Sigmoid colon (tissue), 7 donors: Measurements from ENCODE around the gene HNRNPC. TPM values are rescaled to one million over a fixed set of nuclear protein-coding genes. Genes with fewer than 3 reads are reported as not detected.

Experiments
- DNase-seq: peaks from one replicate; pipeline ENCODE4 v3.0.0-alpha.2; 2019
- H3K27ac ChIP-seq, 4 donors: fragments of 200-600 bp; sonication (generic); one replicate each; pipeline ENCODE4 v1.5.1; 2016 to 2019; ENCODE audit warnings: mild to moderate bottlenecking in 1 of 4
- H3K27me3 ChIP-seq, 3 donors: fragments of 200-600 bp; sonication (generic); one replicate each; pipeline ENCODE4 v1.5.1; 2019; ENCODE audit warnings: mild to moderate bottlenecking in 1 of 3
- H3K36me3 ChIP-seq, 4 donors: fragments of 200-600 bp; sonication (generic); one replicate each; pipeline ENCODE4 v1.5.1; 2016 to 2019
- H3K4me1 ChIP-seq, 4 donors: fragments of 200-600 bp; sonication (generic); one replicate each; pipeline ENCODE4 v1.5.1; 2017 to 2019
- H3K4me3 ChIP-seq, 4 donors: fragments of 200-600 bp; sonication (generic); one replicate each; pipeline ENCODE4 v1.5.1; 2017 to 2019; ENCODE audit warnings: mild to moderate bottlenecking in 2 of 4, moderate library complexity in 1 of 4
- H3K9me3 ChIP-seq, 4 donors: fragments of 200-600 bp in 3 of 4; sonication (generic) in 3 of 4; one replicate each; pipeline versions ENCODE4 v1.5.1 to v1.6.1; 2013 to 2019
- EP300 ChIP-seq, 4 donors: sonication (generic); formaldehyde crosslinking; IDR thresholded peaks; one replicate each; pipeline ENCODE4 v1.6.1; 2017; ENCODE audit warnings: antibody characterized with exemption in 4 of 4
- POLR2A ChIP-seq, 2 donors: fragments of 450-650 bp; IDR thresholded peaks; one replicate each; pipeline ENCODE4 v1.6.1; 2016; ENCODE audit warnings: antibody characterized with exemption in 2 of 2, mild to moderate bottlenecking in 2 of 2, moderate library complexity in 2 of 2
- POLR2AphosphoS5 ChIP-seq, 4 donors: sonication (generic); formaldehyde crosslinking; IDR thresholded peaks; one replicate each; pipeline ENCODE4 v1.6.1; 2017; ENCODE audit warnings: antibody characterized with exemption in 4 of 4
- WGBS, 2 donors: extraction: QIAGEN DNeasy Blood & Tissue Kit; methylation state at CpG; one replicate each; pipeline ENCODE4 v1.1.7; 2013; 5-methylcytosine and 5-hydroxymethylcytosine counted together
- intact Hi-C: fragments of 100-400 bp; cut with DNase I; formaldehyde crosslinking; loops from one replicate; pipeline ENCODE4 v1.15.1; 2023
- polyA plus RNA-seq, 3 donors: library from polyadenylated mRNA; stranded (reverse); fragments of 200-250 nt; gene quantifications; one replicate each; pipeline ENCODE4 v1.2.3, GENCODE V29; 2013
- total RNA-seq, 4 donors: library from RNA; depleted of rRNA; stranded (reverse); fragments of >200 nt; gene quantifications; one replicate each; pipeline ENCODE4 v1.1.0, GENCODE V29; 2016
- TF ChIP-seq, protein P1 (sequence below), 4 experiments: fragments of 450-650 bp in 3 of 4; fragments of 200-600 bp in 1 of 4; IDR thresholded peaks; one replicate each; pipeline ENCODE4 v1.5.1; 2016 to 2019; ENCODE audit warnings: antibody characterized with exemption in 4 of 4, mild to moderate bottlenecking in 3 of 4, moderate library complexity in 2 of 4
- donor health status: healthy with polysubstance abuse.
- donor health status: Bipolar disorder and iron deficiency.
- donor health status: healthy.

Gene HNRNPC
- total and polyA plus RNA-seq, 7 donors = 365 to 645 (median 419) TPM

DNA sequence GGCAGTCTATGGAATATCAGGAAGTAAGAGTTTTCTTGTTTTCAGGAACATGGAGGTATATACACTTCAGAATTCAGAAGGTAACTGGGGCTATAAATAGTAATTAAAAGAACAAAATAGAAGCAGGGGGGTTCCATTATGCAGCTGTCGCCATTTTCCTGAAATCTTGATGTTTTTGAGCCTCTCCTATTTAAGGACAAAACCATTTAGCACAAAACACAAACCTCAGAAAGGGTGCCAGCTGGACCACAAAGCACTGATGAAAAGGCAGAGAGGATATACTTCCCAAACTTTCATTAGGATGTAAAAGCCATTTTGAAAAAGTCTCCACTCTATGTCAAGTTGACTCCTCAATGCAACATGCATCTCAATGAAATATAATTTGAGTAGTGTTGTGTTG lies 59.2 kb downstream of the HNRNPC start:
- H3K4me3 ChIP-seq = no peak overlapping the region
- H3K27ac ChIP-seq = no peak overlapping the region
- no peaks in the 10 kb centered on the region for H3K9me3 ChIP-seq
- intact Hi-C loops = no loop called here
- DNase-seq = no peak
- WGBS, 2 donors = 93 to 98% methylated on average over 1 of the region's 1 CpG
- TF ChIP-seq, protein P1, sequence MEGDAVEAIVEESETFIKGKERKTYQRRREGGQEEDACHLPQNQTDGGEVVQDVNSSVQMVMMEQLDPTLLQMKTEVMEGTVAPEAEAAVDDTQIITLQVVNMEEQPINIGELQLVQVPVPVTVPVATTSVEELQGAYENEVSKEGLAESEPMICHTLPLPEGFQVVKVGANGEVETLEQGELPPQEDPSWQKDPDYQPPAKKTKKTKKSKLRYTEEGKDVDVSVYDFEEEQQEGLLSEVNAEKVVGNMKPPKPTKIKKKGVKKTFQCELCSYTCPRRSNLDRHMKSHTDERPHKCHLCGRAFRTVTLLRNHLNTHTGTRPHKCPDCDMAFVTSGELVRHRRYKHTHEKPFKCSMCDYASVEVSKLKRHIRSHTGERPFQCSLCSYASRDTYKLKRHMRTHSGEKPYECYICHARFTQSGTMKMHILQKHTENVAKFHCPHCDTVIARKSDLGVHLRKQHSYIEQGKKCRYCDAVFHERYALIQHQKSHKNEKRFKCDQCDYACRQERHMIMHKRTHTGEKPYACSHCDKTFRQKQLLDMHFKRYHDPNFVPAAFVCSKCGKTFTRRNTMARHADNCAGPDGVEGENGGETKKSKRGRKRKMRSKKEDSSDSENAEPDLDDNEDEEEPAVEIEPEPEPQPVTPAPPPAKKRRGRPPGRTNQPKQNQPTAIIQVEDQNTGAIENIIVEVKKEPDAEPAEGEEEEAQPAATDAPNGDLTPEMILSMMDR (IDR thresholded peaks at IDR 0.05) = no peak
- TF ChIP-seq POLR2AphosphoS5 (IDR thresholded peaks at IDR 0.05) = no peak
- no peak for TF ChIP-seq POLR2A (IDR thresholded peaks at IDR 0.05)
- no peak for TF ChIP-seq EP300 (IDR thresholded peaks at IDR 0.05)
- H3K27me3 ChIP-seq = no peaks in the 10 kb centered on the region
- H3K4me1 ChIP-seq = peaks cover 0 to 28% (median 0%) of the 10 kb centered on the region in 4 donors
- H3K36me3 ChIP-seq = peaks cover 25 to 90% (median 38%) of the 10 kb centered on the region in 4 donors

DNA sequence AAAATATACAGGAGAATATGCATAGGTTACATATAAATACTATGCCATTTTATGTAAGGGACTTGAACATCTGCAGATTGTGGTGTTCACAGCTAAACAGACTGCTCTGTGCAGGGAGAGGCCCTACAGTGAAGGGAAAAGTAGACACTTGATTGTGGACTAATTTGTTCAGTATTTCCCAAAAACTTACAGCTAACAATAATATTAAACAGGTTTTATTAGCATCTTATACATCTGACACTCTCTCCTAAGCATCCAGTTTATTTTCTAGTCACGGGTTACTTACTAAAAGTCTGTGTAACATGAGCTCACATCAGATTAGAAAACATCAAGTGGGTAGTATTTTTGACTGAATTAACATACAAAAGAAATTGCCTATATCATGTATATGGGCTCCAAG lies 60.1 kb downstream of the HNRNPC start:
- Histone ChIP-seq H3K4me1 (peaks cover 0 to 21% (median 0%) of the 10 kb centered on the region in 4 donors), H3K27me3 (no peaks in the 10 kb centered on the region), H3K4me3 (no peak overlapping the region), H3K27ac (no peak overlapping the region), H3K36me3 (peaks cover 25 to 92% (median 36%) of the 10 kb centered on the region in 4 donors), H3K9me3 (no peaks in the 10 kb centered on the region)
- intact Hi-C loops = no loop called here
- TF ChIP-seq POLR2A (IDR thresholded peaks at IDR 0.05) = no peak
- TF ChIP-seq POLR2AphosphoS5 (IDR thresholded peaks at IDR 0.05) = peak in 1 of 4 donors; percentile 4
- TF ChIP-seq, protein P1 (IDR thresholded peaks at IDR 0.05) = no peak
- TF ChIP-seq EP300 (IDR thresholded peaks at IDR 0.05) = no peak
- DNase-seq = no peak
- 88 to 92% methylated on average over 1 of the region's 1 CpG for WGBS, 2 donors

DNA sequence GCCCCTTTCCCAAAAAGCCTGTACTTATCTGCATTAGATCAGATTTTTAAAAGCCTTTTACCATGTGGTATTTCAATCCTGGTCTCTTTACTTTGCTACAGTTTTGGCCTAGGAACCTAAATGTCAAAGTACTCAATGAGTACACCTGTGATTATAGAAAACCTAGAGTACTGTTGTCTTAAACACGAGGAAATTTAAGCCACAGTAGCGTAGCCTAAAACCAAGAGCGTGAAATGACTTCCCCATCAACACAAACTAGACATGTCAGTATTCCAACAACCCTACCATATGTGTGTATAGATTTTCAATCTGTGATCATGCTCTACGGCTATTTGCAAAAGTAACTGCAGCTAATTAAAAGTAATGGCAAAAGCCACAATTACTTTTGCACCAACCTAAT lies 60.7 kb downstream of the HNRNPC start:
- Histone ChIP-seq H3K4me1 (peaks cover 0 to 15% (median 0%) of the 10 kb centered on the region in 4 donors), H3K9me3 (no peaks in the 10 kb centered on the region), H3K27ac (no peak overlapping the region), H3K4me3 (no peak overlapping the region), H3K27me3 (no peaks in the 10 kb centered on the region), H3K36me3 (peaks cover 25 to 88% (median 36%) of the 10 kb centered on the region in 4 donors)
- TF ChIP-seq, protein P1 (IDR thresholded peaks at IDR 0.05) = no peak
- TF ChIP-seq POLR2AphosphoS5 (IDR thresholded peaks at IDR 0.05) = no peak
- no peak for TF ChIP-seq POLR2A (IDR thresholded peaks at IDR 0.05)
- no peak for TF ChIP-seq EP300 (IDR thresholded peaks at IDR 0.05)
- intact Hi-C loops = no loop called here
- 94 to 95% methylated on average over 4 of the region's 4 CpGs for WGBS, 2 donors
- no peak for DNase-seq

DNA sequence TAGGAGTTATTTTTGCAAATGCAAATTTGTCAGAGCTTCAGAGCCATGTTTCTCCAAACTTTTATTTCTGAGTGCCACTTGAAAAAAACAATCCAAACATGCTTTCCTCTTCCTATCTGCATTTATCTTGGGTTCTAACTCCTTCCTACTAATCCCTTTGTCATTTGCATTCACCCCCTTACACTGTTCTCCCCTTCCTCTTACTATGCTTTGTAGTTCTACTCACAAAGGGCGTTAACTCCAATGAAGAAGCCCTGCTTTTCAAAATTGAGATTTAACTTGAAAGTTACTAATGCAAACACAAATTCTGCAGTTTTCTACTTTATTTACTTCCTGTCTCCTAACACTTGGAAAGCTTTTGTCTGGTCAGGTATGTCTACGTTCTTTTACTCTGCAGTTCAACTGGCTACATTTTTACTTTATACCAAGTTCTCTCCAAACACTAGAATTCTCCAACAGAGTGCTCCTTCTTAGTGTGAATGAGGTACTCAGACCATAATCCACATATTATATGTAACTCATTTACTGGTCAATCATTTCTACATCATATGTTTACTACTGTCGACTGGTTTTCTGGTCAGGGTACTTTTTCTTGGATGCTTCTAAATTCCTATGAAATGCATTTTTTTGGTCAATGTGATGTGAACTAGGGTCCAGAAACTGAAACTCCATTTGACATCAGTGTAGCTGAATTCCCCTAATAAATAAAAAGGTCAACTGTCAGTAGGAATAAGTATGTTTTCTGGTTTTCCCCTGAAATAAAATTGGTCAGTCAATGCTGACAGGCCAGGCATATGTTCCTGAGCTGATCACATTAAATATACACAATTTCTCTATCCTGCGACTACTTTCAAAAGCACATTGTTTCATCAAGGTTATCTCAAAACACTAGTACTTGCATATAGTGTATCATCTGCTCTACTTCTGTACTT lies 62.2 kb downstream of the HNRNPC start:
- WGBS, 2 donors = 92 to 94% methylated on average over 4 of the region's 4 CpGs
- intact Hi-C loops = no loop called here

More for the DNA sequence above, 62.2 kb downstream of the HNRNPC start:
- Histone ChIP-seq H3K4me3 (no peak overlapping the region), H3K27ac (no peak overlapping the region), H3K9me3 (no peaks in the 10 kb centered on the region), H3K36me3 (peaks cover 19 to 73% (median 29%) of the 10 kb centered on the region in 4 donors), H3K4me1 (peaks cover 0 to 5% (median 0%) of the 10 kb centered on the region in 4 donors), H3K27me3 (no peaks in the 10 kb centered on the region)
- peak in 1 of 4 donors; percentile 8 for TF ChIP-seq POLR2AphosphoS5 (IDR thresholded peaks at IDR 0.05)
- TF ChIP-seq, protein P1 (IDR thresholded peaks at IDR 0.05) = no peak
- no peak for TF ChIP-seq POLR2A (IDR thresholded peaks at IDR 0.05)
- TF ChIP-seq EP300 (IDR thresholded peaks at IDR 0.05) = no peak
- DNase-seq = no peak
